Lower lobe of right lung (tissue), 2 donors: ENCODE measurements around the gene SH3BP1. TPM values are rescaled to one million over a fixed set of nuclear protein-coding genes. Genes with fewer than 3 reads are reported as not detected.
"Not testable (repeated sequence)": the region's sequence is repeated elsewhere in the genome, so short reads cannot be mapped to it uniquely, and the experiment has no call there.

Source experiments
- ATAC-seq, 2 donors: fragments of 200-7000 bp; cut with Tn5 transposase; one replicate each; pipeline ENCODE4 v1.9.1; 2020 to 2022; ENCODE audit warnings: mild to moderate bottlenecking in 2 of 2, moderate library complexity in 2 of 2
- DNase-seq: peaks from one replicate; pipeline ENCODE4 v3.0.0-alpha.2; 2020
- H3K27ac ChIP-seq: fragments of 200-600 bp; one replicate; pipeline ENCODE4 v1.8.0; 2022
- H3K27me3 ChIP-seq: fragments of 200-600 bp; one replicate; pipeline ENCODE4 v1.8.0; 2022; ENCODE audit warnings: low read depth
- H3K36me3 ChIP-seq: fragments of 200-600 bp; one replicate; pipeline ENCODE4 v1.8.0; 2022; ENCODE audit warnings: mild to moderate bottlenecking
- H3K4me1 ChIP-seq: fragments of 200-600 bp; one replicate; pipeline ENCODE4 v1.8.0; 2022
- H3K4me3 ChIP-seq: fragments of 200-600 bp; one replicate; pipeline ENCODE4 v1.8.0; 2022; ENCODE audit warnings: mild to moderate bottlenecking
- H3K9me3 ChIP-seq: fragments of 200-600 bp; one replicate; pipeline ENCODE4 v1.8.0; 2022
- CTCF ChIP-seq: fragments of 200-600 bp; IDR thresholded peaks from one replicate; pipeline ENCODE4 v1.8.0; 2022; ENCODE audit warnings: antibody characterized with exemption, mild to moderate bottlenecking
- intact Hi-C: fragments of 100-400 bp; cut with DNase I; formaldehyde crosslinking; loops from one replicate; pipeline ENCODE4 v1.11.0; 2022
- total RNA-seq: library from RNA; stranded (reverse); fragmentation: NEBNext Ultra II Directional; extraction: Animal tissue kit (Norgen Biotek cat#: 25700); gene quantifications from one replicate; pipeline ENCODE4 v1.2.1, GENCODE V29; 2021
- donor health status: DM: no; HTN: yes; CAD: no; lungs with severe emphysema.

SH3BP1 gene
- total RNA-seq, 1 donor from 2014 or later, result 34.8 TPM

- intact Hi-C loops, result no loop called here
Observed at GRCh38 chr22:37647317-37647716, 7.8 kb downstream of the SH3BP1 start.

GRCh38 chr22:37647928-37648327 is 8.5 kb downstream of the SH3BP1 start:
- no peaks in the 10 kb centered on the region for H3K9me3 ChIP-seq
- DNase-seq (no peak), ATAC-seq (no peak)
- H3K27me3 ChIP-seq, result no peaks in the 10 kb centered on the region
- H3K36me3 ChIP-seq, result peaks cover 79% of the 10 kb centered on the region
- TF ChIP-seq CTCF, result no peak
- no peak overlapping the region for H3K4me3 ChIP-seq
- H3K4me1 ChIP-seq, result peaks cover 6% of the 10 kb centered on the region
- intact Hi-C loops, result no loop called here
- no peak overlapping the region for H3K27ac ChIP-seq

More at GRCh38 chr22:37647317-37647716, 7.8 kb downstream of the SH3BP1 start:
- no peak overlapping the region for H3K27ac ChIP-seq
- peaks cover 74% of the 10 kb centered on the region for H3K36me3 ChIP-seq
- H3K27me3 ChIP-seq, result no peaks in the 10 kb centered on the region
- no peaks in the 10 kb centered on the region for H3K9me3 ChIP-seq
- H3K4me1 ChIP-seq, result peaks cover 7% of the 10 kb centered on the region
- ATAC-seq (no peak), DNase-seq (no peak)
- no peak for TF ChIP-seq CTCF
- H3K4me3 ChIP-seq, result no peak overlapping the region

- no peak for TF ChIP-seq CTCF
- no peak overlapping the region for H3K27ac ChIP-seq
- no peaks in the 10 kb centered on the region for H3K9me3 ChIP-seq
- no peaks in the 10 kb centered on the region for H3K4me1 ChIP-seq
- DNase-seq (no peak), ATAC-seq (no peak)
- no peak overlapping the region for H3K4me3 ChIP-seq
- intact Hi-C loops, result no loop called here
- no peaks in the 10 kb centered on the region for H3K27me3 ChIP-seq
- H3K36me3 ChIP-seq, result peaks cover 70% of the 10 kb centered on the region
Observed at GRCh38 chr22:37650463-37651136, 11.1 kb downstream of the SH3BP1 start.

- no peaks in the 10 kb centered on the region for H3K27me3 ChIP-seq
- no peak for TF ChIP-seq CTCF
- H3K27ac ChIP-seq, result no peak overlapping the region
- H3K4me3 ChIP-seq, result no peak overlapping the region
- H3K36me3 ChIP-seq, result peaks cover 42% of the 10 kb centered on the region
- no peak for DNase-seq
- no peak for ATAC-seq
- no peaks in the 10 kb centered on the region for H3K9me3 ChIP-seq
- intact Hi-C loops, result no loop called here
- H3K4me1 ChIP-seq, result peaks cover 14% of the 10 kb centered on the region
Observed at GRCh38 chr22:37654563-37655251, 15.2 kb downstream of the SH3BP1 start.

- peaks cover 19% of the 10 kb centered on the region for H3K4me1 ChIP-seq
- DNase-seq (no peak), ATAC-seq (no peak)
- intact Hi-C loops, result no loop called here
- H3K9me3 ChIP-seq, result no peaks in the 10 kb centered on the region
- no peak overlapping the region for H3K4me3 ChIP-seq
- no peak overlapping the region for H3K27ac ChIP-seq
- TF ChIP-seq CTCF, result no peak
- no peaks in the 10 kb centered on the region for H3K27me3 ChIP-seq
- H3K36me3 ChIP-seq, result peaks cover 37% of the 10 kb centered on the region
Observed at GRCh38 chr22:37655252-37655563, 15.7 kb downstream of the SH3BP1 start.

GRCh38 chr22:37656583-37656982 is 17.1 kb downstream of the SH3BP1 start:
- intact Hi-C loops, H3K27me3 ChIP-seq, ATAC-seq: not testable (repeated sequence)

More at GRCh38 chr22:37656583-37656982, 17.1 kb downstream of the SH3BP1 start:
- H3K9me3 ChIP-seq, DNase-seq, H3K27ac ChIP-seq, H3K4me3 ChIP-seq: not testable (repeated sequence)
- Histone ChIP-seq H3K36me3 (peaks cover 23% of the 10 kb centered on the region), H3K4me1 (peaks cover 31% of the 10 kb centered on the region)
